Osteoblast (primary cell): Measurements from ENCODE around the gene ARHGAP4. TPM values are rescaled to one million over a fixed set of nuclear protein-coding genes. Genes with fewer than 3 reads are reported as not detected.

Experiments used
- DNase-seq: peaks from one replicate; pipeline ENCODE4 v3.0.0; 2011; ENCODE audit warnings: low spot score, mixed read lengths; ENCODE audit not compliant: insufficient read length; ENCODE audit errors: missing footprints
- H2AFZ ChIP-seq: 2 replicates; pipeline ENCODE4 v1.6.0; 2011; ENCODE audit warnings: mild to moderate bottlenecking, low read length
- H3K27ac ChIP-seq: 2 replicates; pipeline ENCODE4 v1.5.1; 2011; ENCODE audit warnings: mild to moderate bottlenecking, low read depth, low read length, moderate library complexity
- H3K27me3 ChIP-seq: 2 replicates; pipeline ENCODE4 v1.6.0; 2012; ENCODE audit warnings: mild to moderate bottlenecking, control low read depth, inconsistent platforms, low read length, moderate library complexity; ENCODE audit not compliant: insufficient read depth
- H3K36me3 ChIP-seq: 2 replicates; pipeline ENCODE4 v1.5.1; 2011; ENCODE audit warnings: mild to moderate bottlenecking, low read length, control low read depth, moderate library complexity; ENCODE audit not compliant: insufficient read depth
- H3K4me1 ChIP-seq: 2 replicates; pipeline ENCODE4 v1.5.1; 2011; ENCODE audit warnings: mild to moderate bottlenecking, low read length, control low read depth, moderate library complexity; ENCODE audit not compliant: insufficient read depth
- H3K4me2 ChIP-seq: 2 replicates; pipeline ENCODE4 v1.6.0; 2011; ENCODE audit warnings: mild to moderate bottlenecking, low read length; ENCODE audit not compliant: insufficient read depth
- H3K4me3 ChIP-seq: fragments of 200-600 bp; sonication (generic); 3 replicates; pipeline ENCODE4 v1.5.1; 2012; ENCODE audit warnings: mild to moderate bottlenecking, low read length, inconsistent platforms; ENCODE audit not compliant: insufficient read depth
- H3K79me2 ChIP-seq: 2 replicates; pipeline ENCODE4 v1.6.0; 2012; ENCODE audit warnings: mild to moderate bottlenecking, low read length, control low read depth, inconsistent platforms; ENCODE audit not compliant: insufficient read depth
- H3K9me3 ChIP-seq: 2 replicates; pipeline ENCODE4 v1.5.1; 2011; ENCODE audit warnings: low read depth, low read length, control low read depth
- H4K20me1 ChIP-seq: 2 replicates; pipeline ENCODE4 v1.6.0; 2012; ENCODE audit warnings: mild to moderate bottlenecking, low read length, control low read depth; ENCODE audit not compliant: insufficient read depth
- total RNA-seq: library from RNA; depleted of rRNA; stranded (reverse); fragments of >200 nt; gene quantifications from 2 replicates; pipeline ENCODE4 v1.2.3, GENCODE V29; 2012
- TF ChIP-seq, protein P1 (sequence below): IDR thresholded peaks from 2 replicates; pipeline ENCODE4 v1.5.1; 2011; ENCODE audit warnings: mild to moderate bottlenecking, low read depth, low read length, moderate library complexity; ENCODE audit errors: extremely low read depth

ARHGAP4 gene
- total RNA-seq, 1 donor: 1.4 TPM

DNA sequence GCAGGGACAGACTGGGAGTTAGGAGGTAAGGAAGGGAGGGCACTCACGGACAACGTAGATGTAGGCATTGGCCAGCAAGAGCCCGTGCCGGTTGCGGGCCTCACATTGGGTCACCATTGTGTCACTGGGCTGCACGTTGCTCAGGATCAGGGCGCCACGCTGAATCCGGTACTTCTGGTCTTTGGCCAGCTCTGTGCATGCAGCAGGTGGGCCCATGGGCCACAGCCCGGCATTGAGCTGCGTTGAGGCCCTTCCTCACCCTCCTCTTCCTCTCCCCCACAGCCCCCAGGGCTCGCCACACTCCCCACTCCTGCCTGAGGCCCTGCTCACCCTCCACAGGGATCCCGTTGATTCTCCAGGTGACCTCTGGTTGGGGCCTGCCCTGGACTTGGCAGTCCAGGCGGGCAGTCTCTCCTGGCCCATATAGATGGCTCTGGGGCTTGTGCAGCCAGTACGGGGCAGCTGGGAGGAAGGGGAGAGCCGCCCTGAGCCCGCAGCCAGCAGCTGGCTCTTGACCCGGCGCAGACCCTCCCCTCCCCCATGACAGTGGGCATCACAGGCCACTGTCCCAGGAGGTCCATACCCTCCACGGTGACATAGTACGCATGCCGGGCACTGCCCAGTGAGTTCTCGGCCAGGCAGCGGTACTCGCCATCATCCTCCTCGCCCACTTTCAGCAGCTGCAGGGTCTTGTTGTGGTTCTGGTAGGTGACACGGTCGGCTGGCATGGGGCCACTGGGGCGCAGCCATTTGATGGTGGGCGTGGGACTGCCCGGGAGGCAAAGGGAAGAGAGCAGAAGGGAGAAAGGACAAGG lies 56.4 kb downstream of the ARHGAP4 start:
- no peaks in the 10 kb centered on the region for H3K36me3 ChIP-seq
- H4K20me1 ChIP-seq: peaks cover 4% of the 10 kb centered on the region
- no peaks in the 10 kb centered on the region for H3K9me3 ChIP-seq
- H3K79me2 ChIP-seq: no peaks in the 10 kb centered on the region
- no peak overlapping the region for H3K4me2 ChIP-seq
- H3K4me3 ChIP-seq: no peak overlapping the region
- peak; percentile 72 for DNase-seq
- no peaks in the 10 kb centered on the region for H3K4me1 ChIP-seq
- H3K27ac ChIP-seq: no peak overlapping the region
- H3K27me3 ChIP-seq: peaks cover 5% of the 10 kb centered on the region
- TF ChIP-seq, protein P1, sequence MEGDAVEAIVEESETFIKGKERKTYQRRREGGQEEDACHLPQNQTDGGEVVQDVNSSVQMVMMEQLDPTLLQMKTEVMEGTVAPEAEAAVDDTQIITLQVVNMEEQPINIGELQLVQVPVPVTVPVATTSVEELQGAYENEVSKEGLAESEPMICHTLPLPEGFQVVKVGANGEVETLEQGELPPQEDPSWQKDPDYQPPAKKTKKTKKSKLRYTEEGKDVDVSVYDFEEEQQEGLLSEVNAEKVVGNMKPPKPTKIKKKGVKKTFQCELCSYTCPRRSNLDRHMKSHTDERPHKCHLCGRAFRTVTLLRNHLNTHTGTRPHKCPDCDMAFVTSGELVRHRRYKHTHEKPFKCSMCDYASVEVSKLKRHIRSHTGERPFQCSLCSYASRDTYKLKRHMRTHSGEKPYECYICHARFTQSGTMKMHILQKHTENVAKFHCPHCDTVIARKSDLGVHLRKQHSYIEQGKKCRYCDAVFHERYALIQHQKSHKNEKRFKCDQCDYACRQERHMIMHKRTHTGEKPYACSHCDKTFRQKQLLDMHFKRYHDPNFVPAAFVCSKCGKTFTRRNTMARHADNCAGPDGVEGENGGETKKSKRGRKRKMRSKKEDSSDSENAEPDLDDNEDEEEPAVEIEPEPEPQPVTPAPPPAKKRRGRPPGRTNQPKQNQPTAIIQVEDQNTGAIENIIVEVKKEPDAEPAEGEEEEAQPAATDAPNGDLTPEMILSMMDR: no peak
- H2AFZ ChIP-seq: no peak overlapping the region

DNA sequence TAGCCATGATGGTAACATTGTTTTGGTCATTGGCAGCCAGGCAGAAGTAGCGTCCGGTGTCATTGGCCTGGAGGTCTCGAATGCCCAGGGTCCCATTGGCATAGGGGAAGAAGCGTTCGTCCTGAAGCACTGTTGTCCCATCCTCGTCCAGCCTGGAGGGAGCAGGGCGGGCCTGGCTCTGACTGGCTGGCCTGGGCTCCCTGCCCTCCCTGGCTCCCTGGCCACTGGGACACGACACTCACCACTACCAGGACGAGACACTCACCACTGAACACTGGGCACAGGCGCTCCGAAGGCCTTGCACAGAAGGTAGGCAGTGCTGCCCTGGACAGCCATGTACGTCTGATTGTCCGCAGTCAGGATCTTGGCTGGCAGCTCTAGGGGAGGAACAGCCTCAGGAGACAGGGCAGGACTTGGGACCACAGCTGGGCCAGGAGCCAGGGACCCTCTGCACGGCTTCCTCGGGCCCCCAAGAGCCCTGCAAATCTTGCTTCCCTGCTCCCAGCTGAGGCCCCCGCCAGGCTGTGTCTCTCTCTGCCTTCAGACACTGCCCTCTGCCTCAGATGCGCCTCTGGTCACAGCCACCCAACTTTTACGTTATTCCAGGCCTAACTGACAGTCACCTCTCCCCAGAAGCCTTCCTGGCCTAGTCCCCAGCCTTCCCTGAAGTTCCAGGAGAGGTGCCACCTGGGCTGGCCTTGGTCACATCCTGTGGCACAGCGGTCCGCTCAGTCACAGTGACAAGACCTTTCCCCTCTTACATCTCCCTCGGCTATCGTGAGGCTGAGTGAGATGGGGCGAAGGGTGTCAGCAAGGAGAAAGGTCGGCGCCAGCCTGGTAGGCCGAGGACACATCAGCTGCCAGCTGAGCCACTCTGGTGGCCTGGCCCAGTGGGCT lies 57.2 kb downstream of the ARHGAP4 start:
- TF ChIP-seq, protein P1: no peak
- Histone ChIP-seq H4K20me1 (no peaks in the 10 kb centered on the region), H3K27me3 (peaks cover under 1% of the 10 kb centered on the region), H3K27ac (no peak overlapping the region), H3K9me3 (no peaks in the 10 kb centered on the region), H3K79me2 (no peaks in the 10 kb centered on the region), H3K4me3 (no peak overlapping the region), H3K4me2 (no peak overlapping the region), H3K4me1 (no peaks in the 10 kb centered on the region), H3K36me3 (no peaks in the 10 kb centered on the region), H2AFZ (no peak overlapping the region)
- peak; percentile 88 for DNase-seq

DNA sequence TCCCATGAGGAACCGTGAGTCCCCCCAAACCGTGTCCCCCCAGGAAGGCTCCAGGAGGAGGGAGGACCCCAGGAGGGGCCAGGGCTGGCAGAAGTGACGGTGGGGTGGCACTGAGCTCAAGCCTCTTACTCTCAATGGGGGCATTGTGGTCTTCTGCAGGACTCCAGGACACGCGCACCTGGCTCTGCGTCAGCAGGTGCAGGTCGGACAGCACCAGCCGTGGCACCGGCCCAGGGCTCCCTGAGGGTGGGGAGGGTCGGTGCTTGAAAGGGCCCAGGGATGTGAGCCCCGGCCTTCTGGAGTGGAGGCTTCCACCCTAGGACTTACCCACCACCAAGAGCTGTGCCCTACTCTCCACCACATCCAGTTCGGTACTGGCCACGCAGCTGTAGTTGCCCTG lies 58.4 kb downstream of the ARHGAP4 start:
- Histone ChIP-seq H3K4me1 (no peaks in the 10 kb centered on the region), H3K79me2 (no peaks in the 10 kb centered on the region), H3K4me3 (no peak overlapping the region), H3K27me3 (peaks cover 3% of the 10 kb centered on the region), H3K36me3 (no peaks in the 10 kb centered on the region), H4K20me1 (no peaks in the 10 kb centered on the region), H3K4me2 (no peak overlapping the region), H3K27ac (no peak overlapping the region), H2AFZ (no peak overlapping the region), H3K9me3 (no peaks in the 10 kb centered on the region)
- peak; percentile 85 for DNase-seq
- TF ChIP-seq, protein P1: no peak

DNA sequence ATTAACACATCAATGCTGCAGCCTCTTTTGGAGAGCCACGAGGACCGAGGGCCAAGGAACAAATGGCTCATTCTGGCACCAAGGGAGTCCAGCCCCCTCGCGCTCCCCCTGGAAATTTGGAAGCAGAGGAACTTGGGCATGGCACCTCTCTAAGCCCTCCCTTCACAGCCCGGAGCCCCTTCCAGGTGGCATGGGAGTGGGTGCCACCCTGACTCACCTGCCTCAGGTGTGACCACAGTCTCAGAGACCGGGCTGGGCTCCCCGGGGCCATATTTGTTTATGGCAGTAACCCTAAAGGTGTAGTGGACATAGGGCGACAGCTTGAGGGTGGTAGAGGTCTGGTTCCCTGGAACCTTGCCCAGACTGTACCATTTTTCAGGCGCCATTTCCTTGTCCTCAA lies 58.9 kb downstream of the ARHGAP4 start:
- Histone ChIP-seq H2AFZ (no peak overlapping the region), H3K36me3 (no peaks in the 10 kb centered on the region), H3K27me3 (peaks cover 6% of the 10 kb centered on the region), H3K4me2 (no peak overlapping the region), H3K4me3 (no peak overlapping the region), H3K9me3 (no peaks in the 10 kb centered on the region), H3K79me2 (no peaks in the 10 kb centered on the region), H3K27ac (no peak overlapping the region), H4K20me1 (no peaks in the 10 kb centered on the region), H3K4me1 (no peaks in the 10 kb centered on the region)
- TF ChIP-seq, protein P1: no peak
- DNase-seq: no peak
